H1 (cell line): ENCODE measurements around the gene SEL1L3. TPM values are rescaled to one million over a fixed set of nuclear protein-coding genes. Genes with fewer than 3 reads are reported as not detected.

Source experiments
- CTCF ChIA-PET: fragments of 300-600 bp; sonication (Branson Sonifier 250); formaldehyde crosslinking; loops from one replicate; lab custom pipeline; 2021; ENCODE audit not compliant: partially characterized antibody; lab: Charles Lee
- POLR2A ChIA-PET: fragments of 300-600 bp; sonication (Branson Sonifier 250); formaldehyde crosslinking; loops from one replicate; lab custom pipeline; 2021; ENCODE audit warnings: inconsistent platforms; ENCODE audit not compliant: partially characterized antibody; lab: Charles Lee
- DNase-seq, 2 experiments: peaks; one replicate each; pipeline versions ENCODE4 v3.0.0 to v3.0.0-alpha.2; 2010 to 2022; ENCODE audit warnings: low spot score in 2 of 2, low read depth in 1 of 2, mixed read lengths in 1 of 2
- FAIRE-seq: peaks from 2 replicates; lab custom pipeline; 2011; peaks lifted over from hg19 to GRCh38; lab: Jason Lieb, UNC
- H2AFZ ChIP-seq: 2 replicates; pipeline ENCODE4 v1.8.1; 2012; ENCODE audit warnings: low read length, inconsistent platforms
- H2AK5ac ChIP-seq: 2 replicates; pipeline ENCODE4 v1.6.1; 2013; ENCODE audit warnings: low read depth, low read length
- H2BK120ac ChIP-seq: replicated peaks from 2 replicates; pipeline ENCODE3; 2013; ENCODE audit warnings: low read depth, low read length, inconsistent platforms
- H2BK12ac ChIP-seq: 2 replicates; pipeline ENCODE4 v1.6.1; 2013; ENCODE audit warnings: low read depth, low read length
- H2BK15ac ChIP-seq: 2 replicates; pipeline ENCODE4 v1.6.1; 2013; ENCODE audit warnings: low read length
- H2BK20ac ChIP-seq: 2 replicates; pipeline ENCODE4 v1.6.1; 2013; ENCODE audit warnings: low read length
- H2BK5ac ChIP-seq: 2 replicates; pipeline ENCODE4 v1.6.1; 2013; ENCODE audit warnings: low read depth, low read length
- H3K14ac ChIP-seq: 2 replicates; pipeline ENCODE4 v1.6.1; 2013; ENCODE audit warnings: inconsistent platforms; ENCODE audit not compliant: insufficient read length
- H3K18ac ChIP-seq: 2 replicates; pipeline ENCODE4 v1.6.1; 2013; ENCODE audit warnings: low read length; ENCODE audit errors: extremely low read depth
- H3K23ac ChIP-seq: 2 replicates; pipeline ENCODE4 v1.6.1; 2013; ENCODE audit warnings: inconsistent platforms; ENCODE audit not compliant: insufficient read length
- H3K23me2 ChIP-seq: 2 replicates; pipeline ENCODE4 v1.6.1; 2013; ENCODE audit warnings: low read depth, low read length
- H3K27ac ChIP-seq: 2 replicates; pipeline ENCODE4 v1.6.1; 2011; ENCODE audit warnings: low read depth, low read length, inconsistent platforms
- H3K27me3 ChIP-seq, 4 experiments: replicated peaks in 1 of 4; 1 replicate in 1 of 4; 2 replicates in 3 of 4; pipeline versions ENCODE4 v1.6.1 to v1.8.1; 2011 to 2013; ENCODE audit warnings: low read length in 3 of 4, mild to moderate bottlenecking in 3 of 4, inconsistent platforms in 2 of 4, mixed read lengths in 2 of 4, moderate library complexity in 1 of 4; ENCODE audit not compliant: control insufficient read depth in 3 of 4, insufficient read depth in 3 of 4; ENCODE audit errors: extremely low read depth in 1 of 4
- H3K36me3 ChIP-seq, 4 experiments: 2 replicates each; pipeline versions ENCODE4 v1.6.1 to v1.8.1; 2011 to 2013; ENCODE audit warnings: mild to moderate bottlenecking in 4 of 4, low read length in 3 of 4, moderate library complexity in 2 of 4, control low read depth in 1 of 4, inconsistent platforms in 1 of 4; ENCODE audit not compliant: insufficient read depth in 4 of 4, control insufficient read depth in 2 of 4
- H3K4ac ChIP-seq: replicated peaks from 2 replicates; pipeline ENCODE3; 2013; ENCODE audit warnings: low read length, low read depth, mixed read lengths, inconsistent platforms; ENCODE audit not compliant: insufficient read length
- H3K4me1 ChIP-seq, 4 experiments: replicated peaks in 1 of 4; 1 replicate in 1 of 4; 2 replicates in 3 of 4; pipeline versions ENCODE4 v1.6.1 to v1.8.1; 2011 to 2013; ENCODE audit warnings: low read length in 3 of 4, inconsistent platforms in 2 of 4, mixed read lengths in 1 of 4; ENCODE audit not compliant: insufficient read depth in 4 of 4, control insufficient read depth in 3 of 4
- H3K4me2 ChIP-seq, 2 experiments: 2 replicates each; pipeline versions ENCODE4 v1.6.1 to v1.8.1; 2011 to 2013; ENCODE audit warnings: low read depth in 2 of 2, low read length in 2 of 2, control low read depth in 1 of 2, inconsistent platforms in 1 of 2, mild to moderate bottlenecking in 1 of 2; ENCODE audit not compliant: insufficient read depth in 1 of 2
- H3K4me3 ChIP-seq, 4 experiments: fragments of 200-600, 300-600 bp in 1 of 4; sonication (generic), shearing (Covaris generic), sonication (Bioruptor Twin) in 1 of 4; 2 replicates each; pipeline versions ENCODE4 v1.5.1 to v1.8.1; 2011 to 2016; ENCODE audit warnings: low read length in 4 of 4, low read depth in 3 of 4, control low read depth in 2 of 4, inconsistent platforms in 2 of 4, mild to moderate bottlenecking in 2 of 4, mixed read lengths in 1 of 4, moderate library complexity in 1 of 4; ENCODE audit not compliant: insufficient read depth in 2 of 4; ENCODE audit errors: extremely low read depth in 1 of 4
- H3K56ac ChIP-seq: replicated peaks from 2 replicates; pipeline ENCODE3; 2013; ENCODE audit warnings: low read depth, mild to moderate bottlenecking, mixed read lengths, low read length, inconsistent platforms; ENCODE audit not compliant: insufficient read length
- H3K79me1 ChIP-seq: 2 replicates; pipeline ENCODE4 v1.6.1; 2013; ENCODE audit warnings: low read depth, low read length, control low read depth
- H3K79me2 ChIP-seq, 2 experiments: 2 replicates each; pipeline versions ENCODE4 v1.6.1 to v1.8.1; 2012 to 2013; ENCODE audit warnings: low read length in 2 of 2, mild to moderate bottlenecking in 2 of 2, inconsistent platforms in 1 of 2; ENCODE audit not compliant: insufficient read depth in 2 of 2, control insufficient read depth in 1 of 2
- H3K9ac ChIP-seq, 4 experiments: replicated peaks in 1 of 4; 1 replicate in 1 of 4; 2 replicates in 3 of 4; pipeline versions ENCODE4 v1.6.1 to v1.8.1; 2011 to 2013; ENCODE audit warnings: low read depth in 3 of 4, low read length in 3 of 4, control low read depth in 2 of 4, mild to moderate bottlenecking in 2 of 4, moderate library complexity in 2 of 4, inconsistent platforms in 1 of 4; ENCODE audit errors: extremely low read depth in 1 of 4
- H3K9me3 ChIP-seq, 2 experiments: 2 replicates each; pipeline versions ENCODE4 v1.6.1 to v1.8.1; 2012 to 2013; ENCODE audit warnings: mild to moderate bottlenecking in 2 of 2, moderate library complexity in 2 of 2, control low read depth in 1 of 2, inconsistent platforms in 1 of 2, low read depth in 1 of 2, low read length in 1 of 2, mixed read lengths in 1 of 2; ENCODE audit not compliant: insufficient read depth in 2 of 2
- H4K20me1 ChIP-seq, 2 experiments: replicated peaks in 1 of 2; 2 replicates each; pipeline versions ENCODE3 to v1.8.1; 2011 to 2013; ENCODE audit warnings: inconsistent platforms in 2 of 2, low read length in 2 of 2, mild to moderate bottlenecking in 1 of 2; ENCODE audit not compliant: insufficient read depth in 2 of 2, control insufficient read depth in 1 of 2
- H4K5ac ChIP-seq: 2 replicates; pipeline ENCODE4 v1.6.1; 2013; ENCODE audit warnings: low read length, low read depth, mixed read lengths, inconsistent platforms; ENCODE audit not compliant: insufficient read length
- H4K8ac ChIP-seq: 2 replicates; pipeline ENCODE4 v1.8.0; 2013; ENCODE audit warnings: mild to moderate bottlenecking, moderate library complexity, low read length, inconsistent platforms; ENCODE audit not compliant: insufficient read depth; ENCODE audit errors: extremely low read depth
- H4K91ac ChIP-seq: replicated peaks from 2 replicates; pipeline ENCODE3; 2013; ENCODE audit warnings: low read length, mixed read lengths, inconsistent platforms; ENCODE audit not compliant: insufficient read length
- BCL11A ChIP-seq, 2 experiments: IDR thresholded peaks; one replicate each; pipeline ENCODE4 v1.6.1; 2011; ENCODE audit warnings: low read depth in 2 of 2, low read length in 2 of 2, mild to moderate bottlenecking in 2 of 2
- CTCF ChIP-seq, 3 experiments: IDR thresholded peaks; 1 replicate in 2 of 3; 2 replicates in 1 of 3; pipeline versions ENCODE4 v1.5.1 to v1.6.1; 2011; ENCODE audit warnings: low read length in 3 of 3, mild to moderate bottlenecking in 3 of 3, inconsistent platforms in 2 of 3, low read depth in 1 of 3, moderate library complexity in 1 of 3; ENCODE audit not compliant: insufficient read depth in 1 of 3; ENCODE audit errors: control extremely low read depth in 1 of 3
- EGR1 ChIP-seq: IDR thresholded peaks from 2 replicates; pipeline ENCODE4 v1.6.1; 2011; ENCODE audit warnings: low read depth, low read length, borderline replicate concordance
- HDAC2 ChIP-seq, 2 experiments: fragments of 300-600 bp in 1 of 2; sonication (generic) in 1 of 2; IDR thresholded peaks; 2 replicates each; pipeline ENCODE4 v1.6.1; 2011 to 2012; ENCODE audit warnings: low read depth in 2 of 2, low read length in 2 of 2, mild to moderate bottlenecking in 2 of 2, moderate library complexity in 2 of 2, borderline replicate concordance in 1 of 2, inconsistent platforms in 1 of 2
- SIN3A ChIP-seq, 2 experiments: IDR thresholded peaks in 1 of 2; conservative IDR thresholded peaks in 1 of 2; 2 replicates each; pipeline ENCODE4 v1.6.1; 2011 to 2012; ENCODE audit warnings: low read length in 2 of 2, improper control_type of control experiment in 1 of 2, low read depth in 1 of 2, mild to moderate bottlenecking in 1 of 2
- SP2 ChIP-seq: IDR thresholded peaks from 2 replicates; pipeline ENCODE4 v1.6.1; 2012; ENCODE audit warnings: mild to moderate bottlenecking, low read length, inconsistent platforms
- SRF ChIP-seq: IDR thresholded peaks from 2 replicates; pipeline ENCODE4 v1.6.1; 2011; ENCODE audit warnings: mild to moderate bottlenecking, low read depth, low read length, moderate library complexity
- ZNF274 ChIP-seq: IDR thresholded peaks from 2 replicates; pipeline ENCODE4 v1.7.0; 2012; ENCODE audit warnings: low read length, borderline replicate concordance; ENCODE audit errors: extremely low read depth
- WGBS, 2 experiments: shearing (Covaris generic) in 1 of 2; methylation state at CpG; one replicate each; pipeline versions ENCODE4 v1.1.6 to v1.1.7; 2013 to 2015; ENCODE audit warnings: low lambda C conversion rate in 2 of 2, mixed read lengths in 2 of 2, inconsistent platforms in 1 of 2, low coverage in 1 of 2, missing lambda C conversion rate in 1 of 2; ENCODE audit not compliant: insufficient replicate concordance in 2 of 2, insufficient coverage in 1 of 2, insufficient read length in 1 of 2; ENCODE audit errors: extremely low coverage in 1 of 2, missing lambda C conversion rate in 1 of 2; 5-methylcytosine and 5-hydroxymethylcytosine counted together
- polyA plus RNA-seq, 7 experiments: library from polyadenylated mRNA; depleted of rRNA in 3 of 7; stranded (reverse) in 5 of 7; unstranded in 2 of 7; fragments of >200 nt in 5 of 7; fragments of 200-250 nt in 2 of 7; gene quantifications; 1 replicate in 5 of 7; 2 replicates in 1 of 7; 4 replicates in 1 of 7; pipeline versions ENCODE4 v1.2.1 to v1.2.3, GENCODE V29; 2011 to 2013; ENCODE audit warnings: missing spikeins in 2 of 7, mixed read lengths in 2 of 7
- total RNA-seq: library from RNA; stranded (reverse); fragmentation: NEBNext Ultra II Directional; extraction: Animal tissue kit (Norgen Biotek cat#: 25700); gene quantifications from 2 replicates; pipeline ENCODE4 v1.2.1, GENCODE V29; 2021

SEL1L3 gene
- total and polyA plus RNA-seq, 2 of the 8 experiments (the other 6 are each of a cell fraction or from before 2014, with no cell fraction given): 18.2 to 54.0 TPM

GRCh38 chr4:25795566-25796454 is 67.0 kb downstream of the SEL1L3 start:
- peak; percentile 65 for FAIRE-seq
- H3K36me3 ChIP-seq: peaks cover 0 to 10% (median 4%) of the 10 kb centered on the region in 4 experiments; a peak in 4 of 8 replicates
- peak overlapping the region; percentile 23 for H3K56ac ChIP-seq
- peak overlapping the region in 1 of 2 experiments; percentile 2; a peak in 1 of 4 replicates for H3K4me2 ChIP-seq
- no peak overlapping the region for H4K8ac ChIP-seq
- POLR2A ChIA-PET: no interaction called here
- H2BK15ac ChIP-seq: no peak overlapping the region
- no peak overlapping the region for H4K5ac ChIP-seq
- no peak overlapping the region; the same call in 1 of the 2 replicates for H3K18ac ChIP-seq
- no peak overlapping the region for H3K14ac ChIP-seq
- H2AFZ ChIP-seq: no peak overlapping the region
- CTCF ChIA-PET: interaction anchor here (1.2 to 1.6 kb wide), 4 partner anchors 11 to 26 kb away, joined by 3 to 5 read pairs (median 5); no protein-coding TSS in a partner anchor
- H3K79me1 ChIP-seq: no peaks in the 10 kb centered on the region
- no peak overlapping the region for H3K27ac ChIP-seq
- no peaks in the 10 kb centered on the region for H3K27me3 ChIP-seq
- WGBS, 2 experiments: 78% methylated on average over 12 of the region's 12 CpGs; no CpG with 5 or more reads in 1 of the 2 experiments
- no peaks in the 10 kb centered on the region for H3K23me2 ChIP-seq
- no peak overlapping the region for H2BK5ac ChIP-seq
- H3K4me3 ChIP-seq: no peak overlapping the region
- H3K4ac ChIP-seq: no peak overlapping the region
- DNase-seq: peak; percentile 53 to 58
- no peaks in the 10 kb centered on the region for H4K20me1 ChIP-seq
- no peak overlapping the region for H2BK12ac ChIP-seq
- no peaks in the 10 kb centered on the region for H3K79me2 ChIP-seq
- no peak overlapping the region for H2AK5ac ChIP-seq
- no peak overlapping the region for H2BK120ac ChIP-seq
- no peak overlapping the region for H4K91ac ChIP-seq
- H3K9ac ChIP-seq: no peak overlapping the region
- no peaks in the 10 kb centered on the region for H3K9me3 ChIP-seq
- peaks cover 1 to 13% (median 6%) of the 10 kb centered on the region in 4 experiments; a peak in 3 of 7 replicates for H3K4me1 ChIP-seq
- H3K23ac ChIP-seq: no peak overlapping the region
- H2BK20ac ChIP-seq: no peak overlapping the region
- TF ChIP-seq SIN3A (conservative IDR thresholded peaks at IDR 0.05 in 1 of 2, IDR thresholded peaks at IDR 0.05 in 1 of 2; ENCODE audit: low read depth in 1 of 2, low read length in 2 of 2) (no peak), HDAC2 (IDR thresholded peaks at IDR 0.05; ENCODE audit: borderline replicate concordance in 1 of 2, low read depth in 2 of 2, low read length in 2 of 2) (no peak), EGR1 (no peak), ZNF274 (no peak), SRF (no peak), BCL11A (IDR thresholded peaks at IDR 0.05; ENCODE audit: low read depth in 2 of 2, low read length in 2 of 2) (no peak), SP2 (no peak), CTCF (IDR thresholded peaks at IDR 0.05; ENCODE audit: control extremely low read depth in 1 of 3, insufficient read depth in 1 of 3, low read depth in 1 of 3, low read length in 3 of 3) (peak in 1 of 3 experiments; percentile 33; a peak in 1 of 4 replicates)
